ENCODE measurements around the gene CRYBA4. TPM values are rescaled to one million over a fixed set of nuclear protein-coding genes. Genes with fewer than 3 reads are reported as not detected.
A peak's percentile ranks its signal among the peaks of the same experiment; 100 is the strongest.

Gene CRYBA4
- total and polyA plus RNA-seq, 7 donors = not detected

DNA sequence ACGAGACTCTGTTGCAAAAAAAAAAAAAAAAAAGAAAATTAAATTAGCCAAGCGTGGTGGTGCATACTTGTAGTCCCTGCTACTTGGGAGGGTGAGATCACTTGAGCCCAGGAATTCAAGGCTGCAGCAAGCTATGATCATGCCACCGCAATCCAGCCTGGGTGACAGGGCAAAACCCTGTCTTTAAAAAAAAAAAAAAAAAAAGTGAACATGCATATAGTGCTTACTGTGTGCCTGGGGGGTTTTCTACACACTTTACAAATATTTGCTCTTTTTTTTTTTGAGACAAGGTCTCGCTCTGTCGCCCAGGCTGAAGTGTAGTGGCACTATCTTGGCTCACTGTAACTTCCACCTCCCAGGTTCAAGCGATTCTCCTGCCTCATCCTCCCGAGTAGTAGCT is 44.7 kb upstream of the CRYBA4 start:
- TF ChIP-seq, protein P1, sequence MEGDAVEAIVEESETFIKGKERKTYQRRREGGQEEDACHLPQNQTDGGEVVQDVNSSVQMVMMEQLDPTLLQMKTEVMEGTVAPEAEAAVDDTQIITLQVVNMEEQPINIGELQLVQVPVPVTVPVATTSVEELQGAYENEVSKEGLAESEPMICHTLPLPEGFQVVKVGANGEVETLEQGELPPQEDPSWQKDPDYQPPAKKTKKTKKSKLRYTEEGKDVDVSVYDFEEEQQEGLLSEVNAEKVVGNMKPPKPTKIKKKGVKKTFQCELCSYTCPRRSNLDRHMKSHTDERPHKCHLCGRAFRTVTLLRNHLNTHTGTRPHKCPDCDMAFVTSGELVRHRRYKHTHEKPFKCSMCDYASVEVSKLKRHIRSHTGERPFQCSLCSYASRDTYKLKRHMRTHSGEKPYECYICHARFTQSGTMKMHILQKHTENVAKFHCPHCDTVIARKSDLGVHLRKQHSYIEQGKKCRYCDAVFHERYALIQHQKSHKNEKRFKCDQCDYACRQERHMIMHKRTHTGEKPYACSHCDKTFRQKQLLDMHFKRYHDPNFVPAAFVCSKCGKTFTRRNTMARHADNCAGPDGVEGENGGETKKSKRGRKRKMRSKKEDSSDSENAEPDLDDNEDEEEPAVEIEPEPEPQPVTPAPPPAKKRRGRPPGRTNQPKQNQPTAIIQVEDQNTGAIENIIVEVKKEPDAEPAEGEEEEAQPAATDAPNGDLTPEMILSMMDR (IDR thresholded peaks at IDR 0.05) = no peak
- ATAC-seq (peak in 1 of 4 donors; percentile 5), DNase-seq (no peak)
- H3K4me1 ChIP-seq = peaks cover 39% of the 10 kb centered on the region
- H3K4me3 ChIP-seq = no peak overlapping the region
- H3K27me3 ChIP-seq (ENCODE audit: insufficient read depth in 3 of 3, low read length in 2 of 3) = no peaks in the 10 kb centered on the region
- no peaks in the 10 kb centered on the region for H3K9me3 ChIP-seq
- 93 to 98% (median 95%) methylated on average over 6 to 7 of the region's 7 CpGs for WGBS, 3 donors
- H3K27ac ChIP-seq = no peak overlapping the region
- intact Hi-C loops (cut with DNase I) = no loop called here
- H3K36me3 ChIP-seq (ENCODE audit: insufficient read depth in 1 of 2, low read depth in 1 of 2) = peaks cover 0 to 10% of the 10 kb centered on the region in 2 donors

DNA sequence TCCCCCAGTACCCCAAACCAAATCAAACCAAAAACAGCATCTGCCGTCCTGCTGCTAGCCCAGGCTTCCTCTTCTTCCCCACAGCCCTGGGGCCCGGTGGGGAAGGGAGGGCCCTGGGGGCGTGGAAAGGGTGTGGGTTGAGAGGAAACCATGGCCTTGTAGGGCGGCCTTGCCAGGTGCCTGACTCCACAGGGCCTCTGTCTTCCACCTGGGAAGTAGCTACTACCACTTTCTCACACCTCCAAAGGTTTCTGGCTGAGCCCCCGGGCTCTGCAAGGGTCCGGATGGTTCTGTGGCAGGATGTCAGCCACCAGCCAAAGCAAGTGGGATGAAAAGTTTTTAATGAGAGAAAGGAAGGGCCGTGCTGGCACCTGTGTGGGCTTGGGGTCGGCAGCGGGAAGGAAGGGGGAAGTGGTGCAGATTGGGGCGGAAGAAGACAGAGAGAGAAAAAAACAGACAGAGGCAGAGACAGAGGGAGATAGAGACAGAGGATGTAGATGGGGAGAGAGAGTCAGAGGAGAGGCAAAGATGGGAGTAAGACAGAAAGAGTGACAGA is 42.4 kb upstream of the CRYBA4 start:
- 69 to 71% (median 71%) methylated on average over 8 to 10 of the region's 10 CpGs for WGBS, 3 donors
- DNase-seq (no peak), ATAC-seq (no peak)
- Histone ChIP-seq H3K27ac (no peak overlapping the region), H3K36me3 (ENCODE audit: insufficient read depth in 1 of 2, low read depth in 1 of 2) (peaks cover 0 to 22% of the 10 kb centered on the region in 2 donors), H3K4me3 (no peak overlapping the region), H3K9me3 (no peaks in the 10 kb centered on the region), H3K4me1 (peaks cover 22% of the 10 kb centered on the region), H3K27me3 (ENCODE audit: insufficient read depth in 3 of 3, low read length in 2 of 3) (no peaks in the 10 kb centered on the region)
- TF ChIP-seq, protein P1 (IDR thresholded peaks at IDR 0.05) = no peak
- intact Hi-C loops (cut with DNase I) = no loop called here

DNA sequence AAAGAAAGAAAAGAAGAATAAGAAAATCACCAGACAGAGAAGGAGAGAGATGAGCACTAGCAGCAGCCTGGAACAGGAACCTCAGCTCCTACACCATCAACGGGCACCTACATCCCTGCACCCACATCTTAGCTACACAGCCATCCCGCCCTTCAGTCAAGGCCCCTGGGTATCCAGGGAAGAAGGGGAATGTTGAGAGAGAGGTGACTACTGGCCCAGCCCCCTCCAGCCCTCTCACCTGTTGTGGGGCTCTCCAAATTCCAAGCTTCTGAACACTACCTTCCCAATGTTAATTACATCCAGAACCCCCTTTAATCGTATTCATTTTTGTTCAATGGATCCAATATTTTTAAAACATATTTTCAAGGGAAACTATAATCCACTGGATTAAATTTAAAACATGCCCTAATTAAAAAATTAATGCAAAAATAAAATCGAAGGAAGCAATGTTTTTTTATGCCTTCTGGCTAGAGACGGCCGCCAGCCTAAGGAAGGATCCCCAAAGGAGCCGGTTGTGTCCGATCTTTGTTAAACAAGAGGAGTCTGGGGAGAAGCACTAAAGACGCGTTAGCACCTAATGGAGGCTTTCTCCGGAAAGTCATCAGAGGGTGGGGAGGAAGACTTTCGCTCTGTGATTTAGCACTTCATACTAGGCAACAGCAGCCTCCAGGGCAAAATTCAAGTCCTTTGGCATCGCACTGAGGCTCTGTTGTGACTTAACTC is 41.4 kb upstream of the CRYBA4 start:
- 71 to 74% (median 73%) methylated on average over 13 of the region's 13 CpGs for WGBS, 3 donors
- Histone ChIP-seq H3K9me3 (no peaks in the 10 kb centered on the region), H3K4me3 (no peak overlapping the region), H3K27me3 (ENCODE audit: insufficient read depth in 3 of 3, low read length in 2 of 3) (no peaks in the 10 kb centered on the region), H3K4me1 (peaks cover 31% of the 10 kb centered on the region), H3K36me3 (ENCODE audit: insufficient read depth in 1 of 2, low read depth in 1 of 2) (peaks cover 0 to 22% of the 10 kb centered on the region in 2 donors), H3K27ac (no peak overlapping the region)
- TF ChIP-seq, protein P1 (IDR thresholded peaks at IDR 0.05) = no peak
- DNase-seq = no peak
- ATAC-seq = no peak
- intact Hi-C loops (cut with DNase I) = no loop called here

DNA sequence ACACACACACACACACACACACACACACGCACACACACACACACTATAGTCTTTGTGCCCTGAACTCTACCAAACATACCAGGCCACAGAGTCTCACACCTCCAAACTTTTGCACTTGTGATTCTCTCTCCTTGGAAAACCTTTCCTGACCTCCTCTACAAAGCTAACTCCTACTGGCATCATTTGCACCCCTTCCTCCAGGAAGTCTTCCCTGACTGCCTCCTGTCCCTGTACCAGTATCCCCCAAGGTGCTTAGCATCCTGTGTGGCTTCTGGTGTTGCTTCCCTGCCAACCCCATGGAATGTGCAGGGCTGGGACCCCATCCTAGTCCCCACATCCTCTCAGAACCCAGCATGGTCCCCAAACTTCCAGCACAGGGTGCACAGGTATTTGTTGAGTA is 40.7 kb upstream of the CRYBA4 start:
- intact Hi-C loops (cut with DNase I) = no loop called here

More for the DNA sequence above, 40.7 kb upstream of the CRYBA4 start:
- H3K36me3 ChIP-seq (ENCODE audit: insufficient read depth in 1 of 2, low read depth in 1 of 2) = peaks cover 0 to 22% of the 10 kb centered on the region in 2 donors
- 30 to 85% (median 45%) methylated on average over 1 of the region's 1 CpG for WGBS, 3 donors
- no peak for ATAC-seq
- TF ChIP-seq, protein P1 (IDR thresholded peaks at IDR 0.05) = no peak
- no peaks in the 10 kb centered on the region for H3K27me3 ChIP-seq (ENCODE audit: insufficient read depth in 3 of 3, low read length in 2 of 3)
- H3K4me3 ChIP-seq = no peak overlapping the region
- H3K4me1 ChIP-seq = peaks cover 32% of the 10 kb centered on the region
- H3K27ac ChIP-seq = no peak overlapping the region
- H3K9me3 ChIP-seq = no peaks in the 10 kb centered on the region
- no peak for DNase-seq

Measured in psoas muscle (tissue), 8 donors.